Measurements from ENCODE around the gene HDDC3.

HDDC3 gene

GRCh38 chr15:90953947-90954711 lies 21.8 kb upstream of the HDDC3 start:
- no peak for DNase-seq (ENCODE audit: low read depth)

GRCh38 chr15:90952901-90953677 lies 20.7 kb upstream of the HDDC3 start:
- DNase-seq (ENCODE audit: low read depth) = no peak

- no peak for DNase-seq (ENCODE audit: low read depth)
Measured at GRCh38 chr15:90950676-90951075, 18.3 kb upstream of the HDDC3 start.

DNA sequence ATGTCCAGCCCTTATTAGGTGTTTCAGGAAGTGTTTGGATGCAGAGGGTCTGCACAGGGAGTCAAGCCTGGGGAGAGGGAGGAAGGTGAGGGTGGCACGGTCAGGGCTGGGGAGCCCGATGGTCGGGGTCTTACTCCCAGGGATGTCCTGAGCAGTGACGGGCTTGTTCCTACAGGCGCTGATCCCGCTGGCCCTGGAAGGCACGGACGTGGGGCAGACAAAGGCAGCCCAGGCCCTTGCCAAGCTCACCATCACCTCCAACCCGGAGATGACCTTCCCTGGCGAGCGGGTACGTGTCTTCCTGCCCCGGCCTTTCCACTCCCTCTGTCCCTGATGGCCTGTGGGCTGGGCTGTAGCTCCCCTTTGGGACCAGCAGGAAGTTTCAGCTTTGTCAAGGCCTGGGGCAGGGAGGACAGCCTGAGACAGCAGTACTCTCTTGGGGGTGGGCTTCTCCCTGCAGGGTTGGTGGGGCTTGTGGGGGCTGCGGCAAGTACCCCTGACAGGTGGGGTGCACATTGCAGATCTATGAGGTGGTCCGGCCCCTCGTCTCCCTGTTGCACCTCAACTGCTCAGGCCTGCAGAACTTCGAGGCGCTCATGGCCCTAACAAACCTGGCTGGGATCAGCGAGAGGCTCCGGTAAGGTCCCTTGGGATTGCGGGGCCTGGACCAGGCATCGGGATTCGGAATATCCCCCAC lies 17.8 kb upstream of the HDDC3 start:
- DNase-seq (ENCODE audit: low read depth) = no peak

GRCh38 chr15:90948506-90948905 lies 16.2 kb upstream of the HDDC3 start:
- DNase-seq (ENCODE audit: low read depth) = no peak

GRCh38 chr15:90947577-90948357 lies 15.4 kb upstream of the HDDC3 start:
- DNase-seq (ENCODE audit: low read depth) = no peak

- DNase-seq (ENCODE audit: low read depth) = no peak
Measured at GRCh38 chr15:90946941-90947576, 14.7 kb upstream of the HDDC3 start.

GRCh38 chr15:90946538-90946937 lies 14.2 kb upstream of the HDDC3 start:
- DNase-seq (ENCODE audit: low read depth) = no peak

GRCh38 chr15:90945091-90945490 lies 12.7 kb upstream of the HDDC3 start:
- no peak for DNase-seq (ENCODE audit: low read depth)

DNA sequence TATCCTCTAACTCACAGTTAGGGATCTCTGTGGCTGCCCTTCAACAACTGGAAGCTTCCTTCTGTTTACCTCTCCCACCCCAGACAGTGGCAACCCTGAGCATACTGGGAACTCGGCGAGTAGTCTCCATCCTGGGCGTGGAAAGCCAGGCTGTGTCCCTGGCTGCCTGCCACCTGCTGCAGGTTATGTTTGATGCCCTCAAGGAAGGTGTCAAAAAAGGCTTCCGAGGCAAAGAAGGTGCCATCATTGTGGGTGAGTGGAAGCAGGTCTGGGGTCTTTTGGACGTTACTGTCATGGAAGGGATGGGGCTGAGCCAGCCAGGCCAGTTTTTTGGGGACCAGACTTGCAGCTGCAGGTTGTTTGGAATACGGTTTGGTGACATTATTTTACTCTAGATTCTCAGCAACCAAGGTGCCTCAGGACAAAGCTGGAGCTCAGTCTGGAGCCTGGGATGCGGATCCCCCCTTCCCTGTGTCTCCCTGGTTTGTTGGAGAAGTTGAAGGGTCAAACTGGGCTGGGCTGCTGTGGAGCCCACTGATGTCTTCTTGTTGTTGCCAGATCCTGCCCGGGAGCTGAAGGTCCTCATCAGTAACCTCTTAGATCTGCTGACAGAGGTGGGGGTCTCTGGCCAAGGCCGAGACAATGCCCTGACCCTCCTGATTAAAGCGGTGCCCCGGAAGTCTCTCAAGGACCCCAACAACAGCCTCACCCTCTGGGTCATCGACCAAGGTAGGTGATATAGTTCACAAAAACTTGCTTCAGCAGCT lies 10.2 kb upstream of the HDDC3 start:
- DNase-seq (ENCODE audit: low read depth) = no peak

- DNase-seq (ENCODE audit: low read depth) = no peak
Measured at GRCh38 chr15:90941038-90941437, 8.7 kb upstream of the HDDC3 start.

- DNase-seq (ENCODE audit: low read depth) = no peak
Measured at GRCh38 chr15:90939756-90940155, 7.4 kb upstream of the HDDC3 start.

DNA sequence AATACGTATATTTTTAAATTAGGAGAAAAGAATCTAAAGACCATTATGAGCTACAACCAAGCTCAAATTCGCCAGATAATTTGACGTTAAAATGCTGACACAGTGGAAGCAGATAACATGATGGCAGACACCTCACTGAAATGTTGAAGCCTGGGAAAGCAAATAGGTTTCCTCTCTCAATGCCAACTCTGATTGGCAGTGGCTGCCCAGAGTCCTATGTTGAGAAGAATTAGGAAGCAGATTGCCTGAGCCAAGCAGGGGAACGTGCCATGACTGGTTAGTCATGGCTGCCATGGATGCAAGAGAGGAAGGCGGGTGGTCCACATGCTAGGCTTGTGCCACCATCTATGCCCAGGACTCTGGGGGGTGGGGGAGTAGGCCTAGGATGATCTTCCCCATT lies 5.9 kb upstream of the HDDC3 start:
- no peak for DNase-seq (ENCODE audit: low read depth)

DNA sequence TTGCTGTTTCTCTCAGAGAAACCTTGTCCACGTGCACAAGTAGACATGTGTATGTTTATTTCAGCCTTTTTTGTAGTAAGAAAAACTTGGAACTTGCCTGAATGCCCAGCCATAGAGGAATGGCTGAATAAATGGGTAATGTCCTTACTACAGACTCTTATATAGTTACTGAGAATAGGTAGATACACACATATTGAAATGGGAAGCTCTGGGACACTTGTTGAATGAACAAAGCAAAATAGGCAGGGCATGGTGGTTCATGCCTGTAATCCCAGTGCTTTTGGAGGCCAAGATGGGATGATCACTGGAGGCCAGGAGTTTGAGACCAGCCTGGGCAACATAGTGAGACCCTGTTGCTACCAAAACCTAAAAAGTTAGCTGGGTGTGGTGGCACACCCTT lies 4.5 kb upstream of the HDDC3 start:
- DNase-seq (ENCODE audit: low read depth) = no peak

DNA sequence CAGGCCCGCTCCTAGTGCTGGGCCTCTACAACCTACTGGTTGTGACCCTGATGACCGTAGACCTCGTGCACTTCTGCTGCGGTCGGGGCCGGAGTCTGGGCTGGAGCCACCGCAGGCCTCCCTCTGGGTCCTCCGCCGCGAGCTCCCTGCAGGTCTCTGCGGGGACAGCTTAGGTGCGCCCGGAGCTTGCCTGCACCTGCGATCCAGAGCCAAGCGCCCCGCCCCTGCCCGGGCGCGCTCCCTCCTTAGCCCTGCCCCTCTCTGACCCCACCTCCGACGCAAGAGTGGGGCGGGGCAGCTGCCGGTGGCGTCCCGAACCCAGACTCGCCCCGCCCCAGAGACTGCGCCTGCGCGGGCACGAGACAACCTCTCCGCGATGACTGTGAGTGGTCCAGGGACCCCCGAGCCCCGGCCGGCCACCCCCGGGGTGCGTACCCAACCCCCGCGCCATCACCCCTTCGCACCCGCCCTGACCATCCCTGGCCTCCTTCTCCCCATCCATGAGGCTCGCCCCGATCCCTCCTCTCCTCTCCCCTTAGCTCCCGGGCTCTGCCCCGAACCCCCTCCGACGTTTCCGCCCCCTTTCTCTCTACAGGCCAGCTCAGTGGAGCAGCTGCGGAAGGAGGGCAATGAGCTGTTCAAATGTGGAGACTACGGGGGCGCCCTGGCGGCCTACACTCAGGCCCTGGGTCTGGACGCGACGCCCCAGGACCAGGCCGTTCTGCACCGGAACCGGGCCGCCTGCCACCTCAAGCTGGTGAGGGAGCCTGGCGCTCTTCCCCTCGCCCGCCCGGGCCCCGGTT lies 2.8 kb upstream of the HDDC3 start, which contains the start of gene UNC45A:
UNC45A (plus strand) TSS at position 337 of the 803 bp plus-strand sequence; CDS start at position 377, 40 bp downstream.
- DNase-seq (ENCODE audit: low read depth) = peak; percentile 79

GRCh38 chr15:90934256-90934948 lies 2.1 kb upstream of the HDDC3 start:
- peak; percentile 83 for DNase-seq (ENCODE audit: low read depth)

DNA sequence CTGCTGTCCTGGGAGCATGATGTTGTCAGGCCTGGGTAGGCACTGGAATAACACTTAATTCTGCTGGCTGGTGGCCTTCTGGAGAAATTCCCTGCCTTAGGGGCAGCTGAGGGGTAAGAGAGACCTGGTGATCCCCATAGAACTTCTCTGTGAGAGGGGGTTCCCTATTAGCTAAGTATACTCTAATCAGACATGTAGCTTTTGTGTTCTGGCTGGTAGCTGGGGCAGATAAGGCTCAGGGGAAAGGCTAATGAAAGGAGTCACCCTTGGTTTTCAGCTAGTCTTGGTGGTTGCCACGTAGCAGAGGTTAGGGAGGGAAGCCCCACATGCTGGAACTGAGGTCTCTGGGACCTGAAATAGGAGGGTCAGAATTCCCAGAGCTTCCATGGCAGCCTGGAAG lies 952 bp upstream of the HDDC3 start:
- DNase-seq (ENCODE audit: low read depth) = no peak

GRCh38 chr15:90932660-90932991 lies 277 bp upstream of the HDDC3 start:
- no peak for DNase-seq (ENCODE audit: low read depth)

DNA sequence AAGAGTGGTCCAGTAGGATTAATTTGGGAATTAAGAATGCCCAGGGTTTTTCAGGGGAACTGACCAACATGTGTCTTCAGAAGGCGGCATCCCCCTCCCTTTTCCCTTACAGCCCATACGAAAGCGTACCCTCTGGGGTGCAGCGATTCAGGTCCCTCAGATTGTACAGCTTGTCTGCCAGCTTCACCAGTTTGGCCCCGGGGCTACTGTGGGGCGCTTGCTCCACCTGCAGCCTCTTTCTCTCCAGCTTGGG lies 848 bp downstream of the HDDC3 start:
- no peak for DNase-seq (ENCODE audit: low read depth)

Measured in iris pigment epithelial cell (primary cell).